GM12878 (cell line): ENCODE data around the gene CCDC178. TPM values are rescaled to one million over a fixed set of nuclear protein-coding genes. Genes with fewer than 3 reads are reported as not detected.

Experiments used
- DPF2 ChIP-seq: fragments of 450-650 bp; IDR thresholded peaks from 2 replicates; pipeline ENCODE4 v1.6.1; 2017; ENCODE audit warnings: mild to moderate bottlenecking
- EED ChIP-seq: sonication (generic); IDR thresholded peaks from 2 replicates; pipeline ENCODE4 v1.6.1; 2016; ENCODE audit warnings: antibody characterized with exemption, low read depth
- HCFC1 ChIP-seq: fragments of 150-350 bp; IDR thresholded peaks from 2 replicates; pipeline ENCODE4 v1.6.1; 2014; ENCODE audit warnings: low read length
- LARP7 ChIP-seq: fragments of 450-650 bp; IDR thresholded peaks from 2 replicates; pipeline ENCODE4 v1.6.1; 2017; ENCODE audit warnings: mild to moderate bottlenecking
- MEF2A ChIP-seq: IDR thresholded peaks from 2 replicates; pipeline ENCODE4 v1.6.1; 2011; ENCODE audit warnings: low read depth, mild to moderate bottlenecking, low read length, moderate library complexity; ENCODE audit not compliant: insufficient read depth
- MTA3 ChIP-seq: IDR thresholded peaks from 2 replicates; pipeline ENCODE4 v1.6.1; 2012; ENCODE audit warnings: low read length, inconsistent platforms, borderline replicate concordance
- MYB ChIP-seq: fragments of 150-350 bp; IDR thresholded peaks from 2 replicates; pipeline ENCODE4 v1.6.1; 2014; ENCODE audit warnings: mild to moderate bottlenecking, low read depth, low read length, borderline replicate concordance
- MYC ChIP-seq: IDR thresholded peaks from 2 replicates; pipeline ENCODE4 v1.6.1; 2011; ENCODE audit warnings: mild to moderate bottlenecking, low read length, moderate library complexity, inconsistent platforms; ENCODE audit not compliant: insufficient read depth, insufficient replicate concordance, insufficient read length, severe bottlenecking
- NBN ChIP-seq: fragments of 450-650 bp; IDR thresholded peaks from 2 replicates; pipeline ENCODE4 v1.6.1; 2016
- PKNOX1 ChIP-seq: fragments of 450-650 bp; IDR thresholded peaks from 2 replicates; pipeline ENCODE4 v1.6.1; 2016; ENCODE audit warnings: mild to moderate bottlenecking
- POLR2AphosphoS5 ChIP-seq: IDR thresholded peaks from 2 replicates; pipeline ENCODE4 v1.6.1; 2011; ENCODE audit warnings: mild to moderate bottlenecking, low read length, inconsistent platforms
- RCOR1 ChIP-seq: conservative IDR thresholded peaks from 2 replicates; pipeline ENCODE4 v1.6.1; 2012; ENCODE audit warnings: low read depth, low read length, improper control_type of control experiment
- RELB ChIP-seq: fragments of 450-650 bp; IDR thresholded peaks from 2 replicates; pipeline ENCODE4 v1.6.1; 2017; ENCODE audit warnings: low read depth, mild to moderate bottlenecking, moderate library complexity
- SRF ChIP-seq, 2 experiments: IDR thresholded peaks; 2 replicates each; pipeline ENCODE4 v1.6.1; 2011; ENCODE audit warnings: low read depth in 2 of 2, low read length in 2 of 2, mild to moderate bottlenecking in 1 of 2, moderate library complexity in 1 of 2
- USF1 ChIP-seq: IDR thresholded peaks from 2 replicates; pipeline ENCODE4 v1.6.1; 2011; ENCODE audit warnings: borderline replicate concordance, low read depth, mild to moderate bottlenecking, moderate library complexity, mixed read lengths, low read length; ENCODE audit not compliant: insufficient read depth; ENCODE audit errors: extremely low read length
- ZNF207 ChIP-seq: fragments of 450-650 bp; IDR thresholded peaks from 2 replicates; pipeline ENCODE4 v1.6.1; 2014; ENCODE audit warnings: antibody characterized with exemption, mild to moderate bottlenecking, borderline replicate concordance
- polyA plus RNA-seq, 11 experiments: library from polyadenylated mRNA; depleted of rRNA in 4 of 11; unstranded in 6 of 11; stranded (reverse) in 5 of 11; fragments of >200 nt; fragmentation: Nextera tagmentation in 4 of 11; fragmentation: Illumina TruSeq in 1 of 11; extraction: Ambion mirVana in 4 of 11; extraction: Trizol in 1 of 11; gene quantifications; 1 replicate in 1 of 11; 2 replicates in 10 of 11; pipeline versions ENCODE4 v1.2.1 to v1.2.3, GENCODE V29; 2011 to 2016; ENCODE audit warnings: inconsistent platforms in 2 of 11, missing spikeins in 2 of 11, low read depth in 1 of 11
- total RNA-seq, 4 experiments: library from RNA; depleted of rRNA in 3 of 4; stranded (reverse); fragments of >200 nt in 3 of 4; fragmentation: Illumina TruSeq in 1 of 4; extraction: Trizol in 1 of 4; gene quantifications; 2 replicates each; pipeline versions ENCODE4 v1.2.1 to v1.2.3, GENCODE V29; 2013 to 2021
- TF ChIP-seq, protein P1 (sequence below): fragments of 450-650 bp; IDR thresholded peaks from 2 replicates; pipeline ENCODE4 v1.6.1; 2016; ENCODE audit warnings: mild to moderate bottlenecking
- TF ChIP-seq, protein P2 (sequence below): IDR thresholded peaks from 2 replicates; pipeline ENCODE4 v1.6.1; 2011; ENCODE audit warnings: mild to moderate bottlenecking, low read depth, low read length, moderate library complexity; ENCODE audit not compliant: insufficient replicate concordance
- TF ChIP-seq, protein P3 (sequence below): fragments of 450-650 bp; conservative IDR thresholded peaks from 2 replicates; pipeline ENCODE4 v1.6.1; 2017; ENCODE audit warnings: mild to moderate bottlenecking, moderate library complexity

CCDC178 gene
- total and polyA plus RNA-seq, 10 of the 15 experiments (the other 5 are each of a cell fraction or from before 2014, with no cell fraction given): 0.04 TPM; not detected in 9

- TF ChIP-seq, protein P1, sequence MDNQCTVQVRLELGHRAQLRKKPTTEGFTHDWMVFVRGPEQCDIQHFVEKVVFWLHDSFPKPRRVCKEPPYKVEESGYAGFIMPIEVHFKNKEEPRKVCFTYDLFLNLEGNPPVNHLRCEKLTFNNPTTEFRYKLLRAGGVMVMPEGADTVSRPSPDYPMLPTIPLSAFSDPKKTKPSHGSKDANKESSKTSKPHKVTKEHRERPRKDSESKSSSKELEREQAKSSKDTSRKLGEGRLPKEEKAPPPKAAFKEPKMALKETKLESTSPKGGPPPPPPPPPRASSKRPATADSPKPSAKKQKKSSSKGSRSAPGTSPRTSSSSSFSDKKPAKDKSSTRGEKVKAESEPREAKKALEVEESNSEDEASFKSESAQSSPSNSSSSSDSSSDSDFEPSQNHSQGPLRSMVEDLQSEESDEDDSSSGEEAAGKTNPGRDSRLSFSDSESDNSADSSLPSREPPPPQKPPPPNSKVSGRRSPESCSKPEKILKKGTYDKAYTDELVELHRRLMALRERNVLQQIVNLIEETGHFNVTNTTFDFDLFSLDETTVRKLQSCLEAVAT: no peak
- TF ChIP-seq HCFC1: no peak
- TF ChIP-seq RELB: no peak
- TF ChIP-seq ZNF207: no peak
- TF ChIP-seq MYB: no peak
- no peak for TF ChIP-seq USF1
- TF ChIP-seq, protein P2, sequence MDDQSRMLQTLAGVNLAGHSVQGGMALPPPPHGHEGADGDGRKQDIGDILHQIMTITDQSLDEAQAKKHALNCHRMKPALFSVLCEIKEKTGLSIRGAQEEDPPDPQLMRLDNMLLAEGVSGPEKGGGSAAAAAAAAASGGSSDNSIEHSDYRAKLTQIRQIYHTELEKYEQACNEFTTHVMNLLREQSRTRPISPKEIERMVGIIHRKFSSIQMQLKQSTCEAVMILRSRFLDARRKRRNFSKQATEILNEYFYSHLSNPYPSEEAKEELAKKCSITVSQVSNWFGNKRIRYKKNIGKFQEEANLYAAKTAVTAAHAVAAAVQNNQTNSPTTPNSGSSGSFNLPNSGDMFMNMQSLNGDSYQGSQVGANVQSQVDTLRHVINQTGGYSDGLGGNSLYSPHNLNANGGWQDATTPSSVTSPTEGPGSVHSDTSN: no peak
- no peak for TF ChIP-seq DPF2
- TF ChIP-seq, protein P3, sequence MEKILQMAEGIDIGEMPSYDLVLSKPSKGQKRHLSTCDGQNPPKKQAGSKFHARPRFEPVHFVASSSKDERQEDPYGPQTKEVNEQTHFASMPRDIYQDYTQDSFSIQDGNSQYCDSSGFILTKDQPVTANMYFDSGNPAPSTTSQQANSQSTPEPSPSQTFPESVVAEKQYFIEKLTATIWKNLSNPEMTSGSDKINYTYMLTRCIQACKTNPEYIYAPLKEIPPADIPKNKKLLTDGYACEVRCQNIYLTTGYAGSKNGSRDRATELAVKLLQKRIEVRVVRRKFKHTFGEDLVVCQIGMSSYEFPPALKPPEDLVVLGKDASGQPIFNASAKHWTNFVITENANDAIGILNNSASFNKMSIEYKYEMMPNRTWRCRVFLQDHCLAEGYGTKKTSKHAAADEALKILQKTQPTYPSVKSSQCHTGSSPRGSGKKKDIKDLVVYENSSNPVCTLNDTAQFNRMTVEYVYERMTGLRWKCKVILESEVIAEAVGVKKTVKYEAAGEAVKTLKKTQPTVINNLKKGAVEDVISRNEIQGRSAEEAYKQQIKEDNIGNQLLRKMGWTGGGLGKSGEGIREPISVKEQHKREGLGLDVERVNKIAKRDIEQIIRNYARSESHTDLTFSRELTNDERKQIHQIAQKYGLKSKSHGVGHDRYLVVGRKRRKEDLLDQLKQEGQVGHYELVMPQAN: no peak
- no peak for TF ChIP-seq MTA3
- no peak for TF ChIP-seq NBN
- TF ChIP-seq MEF2A: peak; percentile 71; the same call in 1 of the 2 replicates
- no peak for TF ChIP-seq LARP7
- no peak for TF ChIP-seq POLR2AphosphoS5
- TF ChIP-seq RCOR1: no peak
- no peak for TF ChIP-seq SRF (IDR thresholded peaks at IDR 0.05; ENCODE audit: low read depth in 2 of 2, low read length in 2 of 2)
- no peak for TF ChIP-seq EED
- no peak for TF ChIP-seq PKNOX1
- no peak for TF ChIP-seq MYC
Observed at GRCh38 chr18:32922951-32923430, 517.5 kb downstream of the CCDC178 start (continued).
